Adipose tissue (tissue), 3 donors: ENCODE data around the gene TBC1D22A. TPM values are rescaled to one million over a fixed set of nuclear protein-coding genes. Genes with fewer than 3 reads are reported as not detected.

Source experiments
- H3K27ac ChIP-seq: one replicate; pipeline ENCODE4 v1.5.1; 2013; ENCODE audit warnings: low read depth, low read length
- WGBS, 3 donors: extraction: QIAGEN DNeasy Blood & Tissue Kit; methylation state at CpG; one replicate each; pipeline ENCODE4 v1.1.7; 2013; 5-methylcytosine and 5-hydroxymethylcytosine counted together
- polyA plus RNA-seq, 3 donors: library from polyadenylated mRNA; stranded (reverse); fragments of 200-250 nt; gene quantifications; one replicate each; pipeline ENCODE4 v1.2.3, GENCODE V29; 2013
- donor health status: healthy with polysubstance abuse.
- donor health status: Bipolar disorder and iron deficiency.
- donor health status: healthy.

Gene TBC1D22A
- polyA plus RNA-seq, 3 donors, result 13.3 to 16.7 (median 15.4) TPM

GRCh38 chr22:47221840-47222615 lies 459.6 kb downstream of the TBC1D22A start:
- WGBS, 3 donors, result 68 to 78% (median 77%) methylated on average over 20 of the region's 20 CpGs

More at GRCh38 chr22:47221840-47222615, 459.6 kb downstream of the TBC1D22A start:
- H3K27ac ChIP-seq, result no peak overlapping the region

Other genes starting within 250 kb of the TBC1D22A start
- gene CELSR1, start 225.0 kb upstream of the TBC1D22A start, polyA plus RNA-seq, result 1 to 10 TPM in 2 of 3 donors, under 1 TPM in 1; 0.61 to 1.9 (median 1.2) TPM
- 10 to 100 TPM; 12.0 to 23.9 (median 12.1) TPM for gene GRAMD4, start 142.3 kb upstream of the TBC1D22A start, polyA plus RNA-seq
- 10 to 100 TPM; 14.7 to 27.2 (median 18.6) TPM for gene CERK, start 24.4 kb upstream of the TBC1D22A start, polyA plus RNA-seq